Subcutaneous adipose tissue (tissue), 4 donors: Measurements from ENCODE around the gene DBNDD1. TPM values are rescaled to one million over a fixed set of nuclear protein-coding genes. Genes with fewer than 3 reads are reported as not detected.

Experiments
- CTCF ChIP-seq: fragments of 450-650 bp; IDR thresholded peaks from one replicate; pipeline ENCODE4 v1.5.1; 2016; ENCODE audit warnings: low read depth, mild to moderate bottlenecking, control low read depth, antibody characterized with exemption, moderate library complexity
- total RNA-seq, 4 donors: library from RNA; depleted of rRNA; stranded (reverse); fragments of >200 nt; gene quantifications; one replicate each; pipeline ENCODE4 v1.1.0, GENCODE V29; 2016

DBNDD1 gene
- total RNA-seq, 4 donors from 2014 or later, result 1.3 to 1.4 TPM; not detected in 2

DNA sequence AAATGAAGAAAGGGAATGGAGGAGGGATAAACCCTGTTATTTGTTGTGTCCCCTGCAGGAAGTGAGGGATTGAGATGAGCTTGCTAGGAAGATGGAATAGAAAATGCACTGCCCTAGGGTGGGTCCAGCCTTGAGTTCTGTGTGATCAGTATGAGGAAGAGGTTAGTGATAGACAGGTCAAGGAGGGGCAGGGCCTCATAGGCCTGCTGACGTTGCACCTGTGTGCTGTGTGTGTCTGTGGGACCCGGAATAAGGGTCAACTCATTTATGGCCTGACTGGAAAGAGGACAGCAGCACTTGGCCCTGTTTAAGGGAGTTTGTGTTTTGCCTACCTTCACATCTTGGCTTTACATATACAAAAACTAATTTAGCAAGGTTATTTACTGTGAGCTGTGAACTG is 44.4 kb downstream of the DBNDD1 start:
- TF ChIP-seq CTCF, result no peak

DNA sequence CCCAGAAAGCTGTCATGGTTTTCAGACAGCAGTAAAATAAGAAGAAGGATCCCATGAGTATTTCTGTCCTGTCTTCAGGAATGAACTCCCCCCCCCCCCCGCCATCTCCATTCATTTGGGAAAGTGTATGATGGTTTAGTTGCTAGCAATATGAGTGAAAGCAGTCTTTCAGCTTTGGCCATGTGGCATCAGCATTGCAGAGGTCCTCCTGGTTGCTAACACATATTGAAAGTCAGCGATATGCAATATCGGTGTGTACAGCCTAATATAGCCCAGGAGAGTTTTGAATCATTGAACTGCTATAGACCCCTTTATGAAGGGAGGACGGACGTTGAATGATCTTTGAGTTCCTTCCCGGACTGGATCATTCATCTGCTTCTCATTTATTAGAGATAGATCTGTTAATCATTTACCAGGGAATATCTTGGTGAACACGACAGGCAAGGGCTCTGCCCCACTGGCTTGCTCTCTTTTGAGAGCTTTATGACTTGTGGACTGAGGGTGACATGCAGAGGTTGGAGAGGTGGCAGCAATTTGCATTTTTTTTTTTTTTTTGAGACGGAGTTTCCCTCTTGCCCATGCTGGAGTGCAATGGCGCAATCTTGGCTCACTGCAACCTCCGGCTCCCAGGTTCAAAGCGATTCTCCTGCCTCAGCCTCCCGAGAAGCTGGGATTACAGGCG is 45.5 kb downstream of the DBNDD1 start:
- TF ChIP-seq CTCF, result no peak

DNA sequence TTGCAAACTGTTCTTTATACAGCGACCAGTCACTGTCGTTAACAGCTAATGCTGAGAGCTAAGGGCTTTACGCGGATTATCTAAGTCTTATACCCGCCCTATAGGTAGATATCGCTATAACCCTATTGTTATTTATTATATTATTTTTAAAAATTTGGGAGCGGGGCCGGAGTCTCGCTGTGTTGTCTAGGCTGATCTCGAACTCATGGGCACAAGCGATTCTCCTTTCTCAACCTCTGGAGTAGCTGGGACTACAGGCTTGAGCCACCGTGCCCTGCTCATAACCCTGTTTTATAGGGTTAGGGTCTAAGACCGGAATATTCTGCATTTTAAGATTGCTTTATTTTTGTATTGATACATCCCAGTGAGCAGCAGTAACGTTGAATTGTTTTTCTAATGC is 46.0 kb downstream of the DBNDD1 start:
- TF ChIP-seq CTCF, result no peak

- no peak for TF ChIP-seq CTCF
These were observed 46.7 kb downstream of the DBNDD1 start for GRCh38 chr16:89972244-89973234.

- TF ChIP-seq CTCF, result no peak
These were observed 47.6 kb downstream of the DBNDD1 start for GRCh38 chr16:89971495-89972243.

- no peak for TF ChIP-seq CTCF
These were observed 49.4 kb downstream of the DBNDD1 start for GRCh38 chr16:89969741-89970410.
